Esophagus muscularis mucosa (tissue), 4 donors: ENCODE measurements around the gene SFSWAP. TPM values are rescaled to one million over a fixed set of nuclear protein-coding genes. Genes with fewer than 3 reads are reported as not detected.

ENCODE experiments used
- DNase-seq: peaks from one replicate; pipeline ENCODE4 v3.0.0-alpha.2; 2017; ENCODE audit errors: extremely low spot score
- H3K27ac ChIP-seq, 4 donors: fragments of 200-600 bp; sonication (generic); replicated peaks in 1 of 4; 1 replicate in 3 of 4; 2 replicates in 1 of 4; pipeline ENCODE4 v1.5.1; 2016 to 2019; ENCODE audit warnings: mild to moderate bottlenecking in 1 of 4
- H3K27me3 ChIP-seq, 4 donors: fragments of 200-600 bp; sonication (generic); one replicate each; pipeline versions ENCODE4 v1.5.1 to v1.6.0; 2016 to 2019
- H3K36me3 ChIP-seq, 4 donors: fragments of 200-600 bp; sonication (generic); one replicate each; pipeline ENCODE4 v1.5.1; 2016 to 2019
- H3K4me1 ChIP-seq, 4 donors: fragments of 200-600 bp; sonication (generic); one replicate each; pipeline ENCODE4 v1.5.1; 2016 to 2019
- H3K4me3 ChIP-seq, 4 donors: fragments of 200-600 bp; sonication (generic); 1 replicate in 2 of 4; 2 replicates in 2 of 4; pipeline ENCODE4 v1.5.1; 2016 to 2019; ENCODE audit warnings: mild to moderate bottlenecking in 4 of 4, moderate library complexity in 1 of 4
- H3K9me3 ChIP-seq, 4 donors: fragments of 200-600 bp; sonication (generic); 1 replicate in 3 of 4; 2 replicates in 1 of 4; pipeline ENCODE4 v1.5.1; 2016 to 2019
- CTCF ChIP-seq, 3 experiments: fragments of 200-600 bp in 2 of 3; fragments of 450-650 bp in 1 of 3; sonication (generic) in 2 of 3; IDR thresholded peaks; one replicate each; pipeline ENCODE4 v1.5.1; 2017 to 2019; ENCODE audit warnings: antibody characterized with exemption in 3 of 3, mild to moderate bottlenecking in 2 of 3, moderate library complexity in 1 of 3
- EP300 ChIP-seq: sonication (generic); formaldehyde crosslinking; IDR thresholded peaks from one replicate; pipeline ENCODE4 v1.6.1; 2017; ENCODE audit warnings: antibody characterized with exemption
- POLR2A ChIP-seq: fragments of 450-650 bp; IDR thresholded peaks from one replicate; pipeline ENCODE4 v1.6.1; 2017; ENCODE audit warnings: antibody characterized with exemption, moderate library complexity, mild to moderate bottlenecking, low read depth
- POLR2AphosphoS5 ChIP-seq, 2 donors: sonication (generic); formaldehyde crosslinking; IDR thresholded peaks; one replicate each; pipeline ENCODE4 v1.6.1; 2017; ENCODE audit warnings: antibody characterized with exemption in 2 of 2
- WGBS: methylation state at CpG from one replicate; pipeline ENCODE4 v1.1.5; 2018; 5-methylcytosine and 5-hydroxymethylcytosine counted together
- intact Hi-C: fragments of 100-400 bp; cut with DNase I; formaldehyde crosslinking; loops from one replicate; pipeline ENCODE4 v1.15.1; 2023
- total RNA-seq, 4 donors: library from RNA; depleted of rRNA; stranded (reverse); fragments of >200 nt; gene quantifications; one replicate each; pipeline versions ENCODE4 v1.1.0 to v1.2.1, GENCODE V29; 2016

SFSWAP gene
- total RNA-seq, 4 donors from 2014 or later, result 21.7 to 28.2 (median 25.0) TPM

- no peak for DNase-seq
- 93% methylated on average over 17 of the region's 17 CpGs for WGBS
- peaks cover 56 to 94% (median 87%) of the 10 kb centered on the region in 4 donors for H3K36me3 ChIP-seq
Measured at GRCh38 chr12:131757111-131757510, 46.2 kb downstream of the SFSWAP start.

GRCh38 chr12:131758016-131758739, 47.3 kb downstream of the SFSWAP start:
- WGBS, result 97% methylated on average over 10 of the region's 11 CpGs
- DNase-seq, result no peak
- no peak overlapping the region for H3K27ac ChIP-seq
- no peaks in the 10 kb centered on the region for H3K4me1 ChIP-seq
- H3K27me3 ChIP-seq, result no peaks in the 10 kb centered on the region
- intact Hi-C loops, result no loop called here
- no peak overlapping the region for H3K4me3 ChIP-seq
- TF ChIP-seq POLR2AphosphoS5 (IDR thresholded peaks at IDR 0.05) (no peak), CTCF (IDR thresholded peaks at IDR 0.05) (no peak), EP300 (no peak), POLR2A (no peak)
- no peaks in the 10 kb centered on the region for H3K9me3 ChIP-seq
- H3K36me3 ChIP-seq, result peaks cover 66 to 95% (median 88%) of the 10 kb centered on the region in 4 donors

More at GRCh38 chr12:131757111-131757510, 46.2 kb downstream of the SFSWAP start:
- H3K4me3 ChIP-seq, result no peak overlapping the region
- intact Hi-C loops, result no loop called here
- H3K4me1 ChIP-seq, result no peaks in the 10 kb centered on the region
- TF ChIP-seq CTCF (IDR thresholded peaks at IDR 0.05) (no peak), EP300 (no peak), POLR2AphosphoS5 (IDR thresholded peaks at IDR 0.05) (no peak), POLR2A (no peak)
- no peaks in the 10 kb centered on the region for H3K27me3 ChIP-seq
- H3K9me3 ChIP-seq, result no peaks in the 10 kb centered on the region
- no peak overlapping the region for H3K27ac ChIP-seq

GRCh38 chr12:131759176-131759575, 48.3 kb downstream of the SFSWAP start:
- Histone ChIP-seq H3K27me3 (no peaks in the 10 kb centered on the region), H3K4me3 (no peak overlapping the region), H3K9me3 (no peaks in the 10 kb centered on the region), H3K27ac (no peak overlapping the region), H3K4me1 (no peaks in the 10 kb centered on the region), H3K36me3 (peaks cover 64 to 95% (median 86%) of the 10 kb centered on the region in 4 donors)
- TF ChIP-seq CTCF (IDR thresholded peaks at IDR 0.05), result no peak
- TF ChIP-seq EP300, result no peak
- no peak for TF ChIP-seq POLR2A
- no peak for TF ChIP-seq POLR2AphosphoS5 (IDR thresholded peaks at IDR 0.05)
- intact Hi-C loops, result no loop called here
- no peak for DNase-seq
- 96% methylated on average over 8 of the region's 8 CpGs for WGBS

GRCh38 chr12:131761638-131762037, 50.7 kb downstream of the SFSWAP start:
- no peak for TF ChIP-seq CTCF (IDR thresholded peaks at IDR 0.05)
- no peak for TF ChIP-seq POLR2A
- TF ChIP-seq EP300, result no peak
- no peak for TF ChIP-seq POLR2AphosphoS5 (IDR thresholded peaks at IDR 0.05)
- no peaks in the 10 kb centered on the region for H3K27me3 ChIP-seq
- H3K9me3 ChIP-seq, result no peaks in the 10 kb centered on the region
- intact Hi-C loops, result no loop called here
- WGBS, result 98% methylated on average over 5 of the region's 5 CpGs
- H3K36me3 ChIP-seq, result peaks cover 68 to 95% (median 86%) of the 10 kb centered on the region in 4 donors
- DNase-seq, result no peak
- no peak overlapping the region for H3K4me3 ChIP-seq
- no peak overlapping the region for H3K27ac ChIP-seq
- H3K4me1 ChIP-seq, result no peaks in the 10 kb centered on the region
